WTC11 (cell line): ENCODE data around the gene SH3D19. TPM values are rescaled to one million over a fixed set of nuclear protein-coding genes. Genes with fewer than 3 reads are reported as not detected.

ENCODE experiments used
- ATAC-seq: fragments of 200-7000 bp; cut with Tn5 transposase; 2 replicates; pipeline ENCODE4 v1.10.0; 2021; ENCODE audit warnings: mild to moderate bottlenecking, moderate library complexity
- CTCF ChIA-PET: fragments of 300-600 bp; sonication (Branson Sonifier 250); formaldehyde crosslinking; loops from one replicate; lab custom pipeline; 2021; ENCODE audit warnings: antibody characterized with exemption; lab: Charles Lee
- POLR2A ChIA-PET: fragments of 350-600 bp; sonication (Branson Sonifier 250); formaldehyde crosslinking; loops from one replicate; lab custom pipeline; 2021; ENCODE audit warnings: antibody characterized with exemption; lab: Charles Lee
- DNase-seq: peaks from one replicate; pipeline ENCODE4 v3.0.0; 2021; ENCODE audit warnings: low spot score
- H3K27ac Mint-ChIP-seq: 2 replicates; pipeline ENCODE4 v1.8.0; 2021; ENCODE audit warnings: mixed read lengths
- H3K27me3 Mint-ChIP-seq: 2 replicates; pipeline ENCODE4 v1.8.0; 2021; ENCODE audit warnings: low read depth, mild to moderate bottlenecking, moderate library complexity, mixed read lengths
- H3K36me3 Mint-ChIP-seq: 2 replicates; pipeline ENCODE4 v1.8.0; 2021; ENCODE audit warnings: mixed read lengths
- H3K4me1 Mint-ChIP-seq: 2 replicates; pipeline ENCODE4 v1.8.0; 2022; ENCODE audit warnings: mixed read lengths
- H3K4me3 Mint-ChIP-seq: 2 replicates; pipeline ENCODE4 v1.8.0; 2021; ENCODE audit warnings: mild to moderate bottlenecking, moderate library complexity, mixed read lengths
- H3K9me3 Mint-ChIP-seq: 2 replicates; pipeline ENCODE4 v1.8.0; 2021; ENCODE audit warnings: mixed read lengths
- ATF1 ChIP-seq: sonication (generic); formaldehyde crosslinking; IDR thresholded peaks from 2 replicates; pipeline ENCODE4 v1.8.1; 2023; ENCODE audit warnings: mild to moderate bottlenecking, moderate library complexity, missing genetic modification reagents
- CBFB ChIP-seq: sonication (generic); formaldehyde crosslinking; IDR thresholded peaks from 2 replicates; pipeline ENCODE4 v1.8.1; 2022; ENCODE audit warnings: mild to moderate bottlenecking, low read depth, missing genetic modification reagents
- ETV6 ChIP-seq: sonication (generic); formaldehyde crosslinking; IDR thresholded peaks from 2 replicates; pipeline ENCODE4 v1.8.1; 2022; ENCODE audit warnings: mild to moderate bottlenecking, missing genetic modification reagents
- FOXJ3 ChIP-seq: sonication (generic); formaldehyde crosslinking; IDR thresholded peaks from 2 replicates; pipeline ENCODE4 v1.9.0; 2021; ENCODE audit warnings: missing genetic modification reagents, mild to moderate bottlenecking, borderline replicate concordance
- JAZF1 ChIP-seq: fragments of 250-450 bp; sonication (Bioruptor Pico); IDR thresholded peaks from 2 replicates; pipeline ENCODE4 v1.9.0; 2021; ENCODE audit warnings: moderate library complexity, mild to moderate bottlenecking, inconsistent platforms
- NFYB ChIP-seq: sonication (generic); formaldehyde crosslinking; conservative IDR thresholded peaks from 2 replicates; pipeline ENCODE4 v1.8.0; 2022; ENCODE audit warnings: low read depth, missing genetic modification reagents
- TEAD1 ChIP-seq: sonication (generic); formaldehyde crosslinking; IDR thresholded peaks from 2 replicates; pipeline ENCODE4 v1.8.0; 2022; ENCODE audit warnings: mild to moderate bottlenecking, missing genetic modification reagents
- ZNF121 ChIP-seq: sonication (generic); formaldehyde crosslinking; IDR thresholded peaks from 2 replicates; pipeline ENCODE4 v1.8.0; 2023; ENCODE audit warnings: missing genetic modification reagents
- ZNF219 ChIP-seq: sonication (generic); formaldehyde crosslinking; IDR thresholded peaks from 2 replicates; pipeline ENCODE4 v1.8.0; 2023; ENCODE audit warnings: missing genetic modification reagents, mild to moderate bottlenecking, borderline replicate concordance
- ZNF263 ChIP-seq: sonication (generic); formaldehyde crosslinking; IDR thresholded peaks from 2 replicates; pipeline ENCODE4 v1.8.1; 2022; ENCODE audit warnings: low read depth, mild to moderate bottlenecking, moderate library complexity, missing genetic modification reagents
- total RNA-seq: library from RNA; stranded (reverse); gene quantifications from 3 replicates; pipeline ENCODE4 v1.2.3, GENCODE V29; 2021
- TF ChIP-seq, protein P1 (sequence below): sonication (generic); formaldehyde crosslinking; IDR thresholded peaks from 2 replicates; pipeline ENCODE4 v1.8.0; 2022; ENCODE audit warnings: mild to moderate bottlenecking, missing genetic modification reagents
- TF ChIP-seq, protein P2 (sequence below): fragments of 200-600 bp; IDR thresholded peaks from 2 replicates; pipeline ENCODE4 v1.8.0; 2022; ENCODE audit warnings: antibody characterized with exemption
- TF ChIP-seq, protein P3 (sequence below): fragments of 250-450 bp; sonication (Bioruptor Pico); IDR thresholded peaks from 2 replicates; pipeline ENCODE4 v1.9.0; 2021; ENCODE audit warnings: mild to moderate bottlenecking
- TF ChIP-seq, protein P4 (sequence below): sonication (generic); formaldehyde crosslinking; IDR thresholded peaks from 2 replicates; pipeline ENCODE4 v1.8.0; 2023; ENCODE audit warnings: mild to moderate bottlenecking, missing genetic modification reagents
- TF ChIP-seq, protein P5 (sequence below): sonication (generic); formaldehyde crosslinking; conservative IDR thresholded peaks from 2 replicates; pipeline ENCODE4 v1.8.1; 2023; ENCODE audit warnings: mild to moderate bottlenecking, low read depth, missing genetic modification reagents, moderate library complexity
- TF ChIP-seq, protein P6 (sequence below): sonication (generic); formaldehyde crosslinking; conservative IDR thresholded peaks from 2 replicates; pipeline ENCODE4 v1.8.1; 2022; ENCODE audit warnings: mild to moderate bottlenecking, missing genetic modification reagents

SH3D19 gene
- total RNA-seq, 1 experiment from 2014 or later, result 41.6 TPM

DNA sequence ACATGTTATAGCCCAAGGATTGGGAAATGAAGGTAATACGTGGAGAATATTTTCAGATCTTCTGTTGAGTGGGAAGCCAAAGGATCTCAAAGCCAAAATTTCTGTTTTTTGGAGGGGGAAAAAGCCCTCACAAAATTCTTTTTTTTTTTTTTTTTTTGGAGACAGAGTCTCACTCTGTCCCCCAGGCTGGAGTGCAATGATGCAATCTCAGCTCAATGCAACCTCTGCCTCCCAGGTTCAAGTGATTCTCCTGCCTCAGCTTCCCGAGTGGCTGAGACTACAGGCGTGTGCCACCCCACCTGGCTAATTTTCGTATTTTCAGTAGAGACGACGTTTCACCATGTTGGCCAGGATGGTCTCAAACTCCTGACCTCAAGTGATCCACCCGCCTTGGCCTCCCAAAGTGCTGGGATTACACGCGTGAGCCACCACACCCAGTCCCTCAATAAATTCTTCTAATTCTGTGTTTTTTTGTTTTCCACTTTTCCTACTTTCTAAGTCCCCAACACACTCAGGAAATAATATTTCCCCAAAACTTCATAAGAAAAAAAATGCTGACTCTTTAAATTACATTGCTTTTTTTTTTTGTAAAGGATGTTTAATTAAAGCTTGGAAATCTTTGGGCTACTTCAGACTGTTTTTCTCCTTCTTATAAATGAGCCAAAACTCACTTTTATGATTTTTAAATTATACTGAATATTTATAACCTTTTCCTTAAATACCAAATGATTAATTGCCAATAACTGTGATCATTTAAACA is 174.4 kb downstream of the SH3D19 start:
- Mint-ChIP-seq H3K9me3 (no peaks in the 10 kb centered on the region), H3K27ac (peak overlapping the region; percentile 4), H3K36me3 (peaks cover 25% of the 10 kb centered on the region), H3K4me1 (no peaks in the 10 kb centered on the region), H3K27me3 (no peaks in the 10 kb centered on the region), H3K4me3 (no peak overlapping the region)
- ATAC-seq (no peak), DNase-seq (no peak)
- TF ChIP-seq FOXJ3 (CRISPR knock-in tag) (no peak), ZNF121 (CRISPR knock-in tag) (no peak), ETV6 (CRISPR knock-in tag) (no peak), ZNF263 (CRISPR knock-in tag) (no peak), TEAD1 (no peak), ZNF219 (CRISPR knock-in tag) (no peak), JAZF1 (no peak)
- ChIA-PET POLR2A (no interaction called here), CTCF (no interaction called here)

DNA sequence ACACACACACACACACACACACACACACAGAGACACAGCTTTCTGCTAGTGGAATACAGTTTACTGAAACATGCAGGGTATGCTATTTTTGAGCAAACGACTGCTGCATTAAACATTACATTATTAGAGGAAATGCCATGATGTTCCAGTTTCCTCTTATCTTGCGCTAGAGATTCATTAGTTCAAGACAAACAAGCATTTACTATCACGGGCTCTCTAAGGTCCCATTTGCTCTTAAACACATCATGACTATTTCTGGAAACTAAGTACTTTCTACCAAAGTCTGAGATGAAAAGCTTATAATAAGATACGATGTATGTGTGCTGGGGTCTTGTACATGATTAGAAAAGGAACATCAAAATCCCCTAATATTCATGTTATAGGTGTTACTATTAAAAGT is 177.1 kb downstream of the SH3D19 start:
- Mint-ChIP-seq H3K36me3 (peaks cover 26% of the 10 kb centered on the region), H3K4me3 (no peak overlapping the region), H3K27me3 (no peaks in the 10 kb centered on the region), H3K9me3 (no peaks in the 10 kb centered on the region), H3K4me1 (peaks cover 6% of the 10 kb centered on the region; the same call in 1 of the 2 replicates), H3K27ac (no peak overlapping the region)
- ATAC-seq, result no peak
- TF ChIP-seq, protein P1, sequence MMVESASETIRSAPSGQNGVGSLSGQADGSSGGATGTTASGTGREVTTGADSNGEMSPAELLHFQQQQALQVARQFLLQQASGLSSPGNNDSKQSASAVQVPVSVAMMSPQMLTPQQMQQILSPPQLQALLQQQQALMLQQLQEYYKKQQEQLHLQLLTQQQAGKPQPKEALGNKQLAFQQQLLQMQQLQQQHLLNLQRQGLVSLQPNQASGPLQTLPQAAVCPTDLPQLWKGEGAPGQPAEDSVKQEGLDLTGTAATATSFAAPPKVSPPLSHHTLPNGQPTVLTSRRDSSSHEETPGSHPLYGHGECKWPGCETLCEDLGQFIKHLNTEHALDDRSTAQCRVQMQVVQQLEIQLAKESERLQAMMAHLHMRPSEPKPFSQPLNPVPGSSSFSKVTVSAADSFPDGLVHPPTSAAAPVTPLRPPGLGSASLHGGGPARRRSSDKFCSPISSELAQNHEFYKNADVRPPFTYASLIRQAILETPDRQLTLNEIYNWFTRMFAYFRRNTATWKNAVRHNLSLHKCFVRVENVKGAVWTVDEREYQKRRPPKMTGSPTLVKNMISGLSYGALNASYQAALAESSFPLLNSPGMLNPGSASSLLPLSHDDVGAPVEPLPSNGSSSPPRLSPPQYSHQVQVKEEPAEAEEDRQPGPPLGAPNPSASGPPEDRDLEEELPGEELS (CRISPR knock-in tag), result no peak
- no peak for TF ChIP-seq ATF1 (CRISPR knock-in tag)
- no peak for TF ChIP-seq ZNF219 (CRISPR knock-in tag)
- TF ChIP-seq, protein P2, sequence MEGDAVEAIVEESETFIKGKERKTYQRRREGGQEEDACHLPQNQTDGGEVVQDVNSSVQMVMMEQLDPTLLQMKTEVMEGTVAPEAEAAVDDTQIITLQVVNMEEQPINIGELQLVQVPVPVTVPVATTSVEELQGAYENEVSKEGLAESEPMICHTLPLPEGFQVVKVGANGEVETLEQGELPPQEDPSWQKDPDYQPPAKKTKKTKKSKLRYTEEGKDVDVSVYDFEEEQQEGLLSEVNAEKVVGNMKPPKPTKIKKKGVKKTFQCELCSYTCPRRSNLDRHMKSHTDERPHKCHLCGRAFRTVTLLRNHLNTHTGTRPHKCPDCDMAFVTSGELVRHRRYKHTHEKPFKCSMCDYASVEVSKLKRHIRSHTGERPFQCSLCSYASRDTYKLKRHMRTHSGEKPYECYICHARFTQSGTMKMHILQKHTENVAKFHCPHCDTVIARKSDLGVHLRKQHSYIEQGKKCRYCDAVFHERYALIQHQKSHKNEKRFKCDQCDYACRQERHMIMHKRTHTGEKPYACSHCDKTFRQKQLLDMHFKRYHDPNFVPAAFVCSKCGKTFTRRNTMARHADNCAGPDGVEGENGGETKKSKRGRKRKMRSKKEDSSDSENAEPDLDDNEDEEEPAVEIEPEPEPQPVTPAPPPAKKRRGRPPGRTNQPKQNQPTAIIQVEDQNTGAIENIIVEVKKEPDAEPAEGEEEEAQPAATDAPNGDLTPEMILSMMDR, result no peak
- TF ChIP-seq NFYB (CRISPR knock-in tag), result no peak
- TF ChIP-seq, protein P3, sequence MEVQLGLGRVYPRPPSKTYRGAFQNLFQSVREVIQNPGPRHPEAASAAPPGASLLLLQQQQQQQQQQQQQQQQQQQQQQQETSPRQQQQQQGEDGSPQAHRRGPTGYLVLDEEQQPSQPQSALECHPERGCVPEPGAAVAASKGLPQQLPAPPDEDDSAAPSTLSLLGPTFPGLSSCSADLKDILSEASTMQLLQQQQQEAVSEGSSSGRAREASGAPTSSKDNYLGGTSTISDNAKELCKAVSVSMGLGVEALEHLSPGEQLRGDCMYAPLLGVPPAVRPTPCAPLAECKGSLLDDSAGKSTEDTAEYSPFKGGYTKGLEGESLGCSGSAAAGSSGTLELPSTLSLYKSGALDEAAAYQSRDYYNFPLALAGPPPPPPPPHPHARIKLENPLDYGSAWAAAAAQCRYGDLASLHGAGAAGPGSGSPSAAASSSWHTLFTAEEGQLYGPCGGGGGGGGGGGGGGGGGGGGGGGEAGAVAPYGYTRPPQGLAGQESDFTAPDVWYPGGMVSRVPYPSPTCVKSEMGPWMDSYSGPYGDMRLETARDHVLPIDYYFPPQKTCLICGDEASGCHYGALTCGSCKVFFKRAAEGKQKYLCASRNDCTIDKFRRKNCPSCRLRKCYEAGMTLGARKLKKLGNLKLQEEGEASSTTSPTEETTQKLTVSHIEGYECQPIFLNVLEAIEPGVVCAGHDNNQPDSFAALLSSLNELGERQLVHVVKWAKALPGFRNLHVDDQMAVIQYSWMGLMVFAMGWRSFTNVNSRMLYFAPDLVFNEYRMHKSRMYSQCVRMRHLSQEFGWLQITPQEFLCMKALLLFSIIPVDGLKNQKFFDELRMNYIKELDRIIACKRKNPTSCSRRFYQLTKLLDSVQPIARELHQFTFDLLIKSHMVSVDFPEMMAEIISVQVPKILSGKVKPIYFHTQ (CRISPR knock-in tag), result no peak
- DNase-seq, result no peak
- ChIA-PET POLR2A (no interaction called here), CTCF (no interaction called here)

DNA sequence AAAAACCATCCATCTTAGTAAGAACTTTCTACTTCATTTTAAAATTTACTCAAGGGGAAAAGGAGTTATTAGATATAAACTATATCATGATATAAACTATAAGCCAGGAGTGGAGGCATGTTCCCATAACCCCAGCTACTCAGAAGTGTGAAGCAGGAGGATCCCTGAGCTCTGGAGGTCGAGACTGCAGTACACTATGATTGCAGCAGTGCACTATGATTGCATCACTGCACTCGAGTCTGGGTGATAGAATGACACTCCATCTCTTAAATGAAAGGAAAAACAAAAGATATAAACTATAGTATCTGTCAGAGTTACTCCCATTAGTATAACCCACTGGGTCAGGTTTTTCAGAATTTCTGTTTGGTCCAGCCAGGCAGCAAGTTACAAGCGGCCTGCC is 178.4 kb downstream of the SH3D19 start:
- DNase-seq (no peak), ATAC-seq (no peak)
- no peaks in the 10 kb centered on the region for H3K9me3 Mint-ChIP-seq
- CTCF ChIA-PET, result no interaction called here
- H3K4me3 Mint-ChIP-seq, result no peak overlapping the region
- H3K27me3 Mint-ChIP-seq, result no peaks in the 10 kb centered on the region
- POLR2A ChIA-PET, result no interaction called here
- H3K27ac Mint-ChIP-seq, result peak overlapping the region; percentile 90; the same call in 1 of the 2 replicates
- H3K4me1 Mint-ChIP-seq, result peaks cover 6% of the 10 kb centered on the region; the same call in 1 of the 2 replicates
- H3K36me3 Mint-ChIP-seq, result peaks cover 32% of the 10 kb centered on the region
- TF ChIP-seq, protein P4, sequence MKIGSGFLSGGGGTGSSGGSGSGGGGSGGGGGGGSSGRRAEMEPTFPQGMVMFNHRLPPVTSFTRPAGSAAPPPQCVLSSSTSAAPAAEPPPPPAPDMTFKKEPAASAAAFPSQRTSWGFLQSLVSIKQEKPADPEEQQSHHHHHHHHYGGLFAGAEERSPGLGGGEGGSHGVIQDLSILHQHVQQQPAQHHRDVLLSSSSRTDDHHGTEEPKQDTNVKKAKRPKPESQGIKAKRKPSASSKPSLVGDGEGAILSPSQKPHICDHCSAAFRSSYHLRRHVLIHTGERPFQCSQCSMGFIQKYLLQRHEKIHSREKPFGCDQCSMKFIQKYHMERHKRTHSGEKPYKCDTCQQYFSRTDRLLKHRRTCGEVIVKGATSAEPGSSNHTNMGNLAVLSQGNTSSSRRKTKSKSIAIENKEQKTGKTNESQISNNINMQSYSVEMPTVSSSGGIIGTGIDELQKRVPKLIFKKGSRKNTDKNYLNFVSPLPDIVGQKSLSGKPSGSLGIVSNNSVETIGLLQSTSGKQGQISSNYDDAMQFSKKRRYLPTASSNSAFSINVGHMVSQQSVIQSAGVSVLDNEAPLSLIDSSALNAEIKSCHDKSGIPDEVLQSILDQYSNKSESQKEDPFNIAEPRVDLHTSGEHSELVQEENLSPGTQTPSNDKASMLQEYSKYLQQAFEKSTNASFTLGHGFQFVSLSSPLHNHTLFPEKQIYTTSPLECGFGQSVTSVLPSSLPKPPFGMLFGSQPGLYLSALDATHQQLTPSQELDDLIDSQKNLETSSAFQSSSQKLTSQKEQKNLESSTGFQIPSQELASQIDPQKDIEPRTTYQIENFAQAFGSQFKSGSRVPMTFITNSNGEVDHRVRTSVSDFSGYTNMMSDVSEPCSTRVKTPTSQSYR (CRISPR knock-in tag), result no peak
- TF ChIP-seq, protein P2, result no peak
- TF ChIP-seq, protein P5, sequence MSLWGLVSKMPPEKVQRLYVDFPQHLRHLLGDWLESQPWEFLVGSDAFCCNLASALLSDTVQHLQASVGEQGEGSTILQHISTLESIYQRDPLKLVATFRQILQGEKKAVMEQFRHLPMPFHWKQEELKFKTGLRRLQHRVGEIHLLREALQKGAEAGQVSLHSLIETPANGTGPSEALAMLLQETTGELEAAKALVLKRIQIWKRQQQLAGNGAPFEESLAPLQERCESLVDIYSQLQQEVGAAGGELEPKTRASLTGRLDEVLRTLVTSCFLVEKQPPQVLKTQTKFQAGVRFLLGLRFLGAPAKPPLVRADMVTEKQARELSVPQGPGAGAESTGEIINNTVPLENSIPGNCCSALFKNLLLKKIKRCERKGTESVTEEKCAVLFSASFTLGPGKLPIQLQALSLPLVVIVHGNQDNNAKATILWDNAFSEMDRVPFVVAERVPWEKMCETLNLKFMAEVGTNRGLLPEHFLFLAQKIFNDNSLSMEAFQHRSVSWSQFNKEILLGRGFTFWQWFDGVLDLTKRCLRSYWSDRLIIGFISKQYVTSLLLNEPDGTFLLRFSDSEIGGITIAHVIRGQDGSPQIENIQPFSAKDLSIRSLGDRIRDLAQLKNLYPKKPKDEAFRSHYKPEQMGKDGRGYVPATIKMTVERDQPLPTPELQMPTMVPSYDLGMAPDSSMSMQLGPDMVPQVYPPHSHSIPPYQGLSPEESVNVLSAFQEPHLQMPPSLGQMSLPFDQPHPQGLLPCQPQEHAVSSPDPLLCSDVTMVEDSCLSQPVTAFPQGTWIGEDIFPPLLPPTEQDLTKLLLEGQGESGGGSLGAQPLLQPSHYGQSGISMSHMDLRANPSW (CRISPR knock-in tag), result no peak
- TF ChIP-seq, protein P6, sequence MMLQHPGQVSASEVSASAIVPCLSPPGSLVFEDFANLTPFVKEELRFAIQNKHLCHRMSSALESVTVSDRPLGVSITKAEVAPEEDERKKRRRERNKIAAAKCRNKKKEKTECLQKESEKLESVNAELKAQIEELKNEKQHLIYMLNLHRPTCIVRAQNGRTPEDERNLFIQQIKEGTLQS (CRISPR knock-in tag), result no peak
- TF ChIP-seq CBFB (CRISPR knock-in tag), result no peak
